ENCODE data around the gene UBE3D. TPM values are rescaled to one million over a fixed set of nuclear protein-coding genes. Genes with fewer than 3 reads are reported as not detected.

Gene UBE3D
- total and polyA plus RNA-seq, 7 donors: 1.6 to 10.7 (median 8.0) TPM

DNA sequence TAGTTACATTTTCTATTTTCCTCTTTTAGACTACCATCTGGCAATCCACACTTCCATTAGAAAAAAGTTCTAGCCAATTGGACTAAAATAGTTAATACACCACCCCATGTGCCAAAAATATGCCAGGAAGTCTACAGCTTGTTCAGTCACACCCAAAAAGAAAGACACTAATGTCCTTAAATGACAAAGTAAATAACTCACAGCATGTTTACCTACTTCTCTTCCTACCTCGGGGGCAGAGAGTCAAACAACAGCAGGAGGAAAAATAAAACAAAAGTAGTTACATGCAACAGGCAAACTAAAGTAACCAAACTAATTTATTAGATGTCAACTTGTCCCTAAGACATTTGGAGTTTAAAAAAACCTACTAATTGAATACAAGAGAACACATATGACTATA is 57.0 kb downstream of the UBE3D start:
- H3K27me3 ChIP-seq: no peaks in the 10 kb centered on the region
- no peaks in the 10 kb centered on the region for H3K4me1 ChIP-seq
- no peaks in the 10 kb centered on the region for H3K36me3 ChIP-seq
- no peaks in the 10 kb centered on the region for H3K9me3 ChIP-seq
- DNase-seq: no peak
- no peak overlapping the region for H3K4me3 ChIP-seq
- intact Hi-C loops (cut with DNase I): no loop called here
- TF ChIP-seq POLR2AphosphoS5 (IDR thresholded peaks at IDR 0.05) (no peak), EP300 (IDR thresholded peaks at IDR 0.05) (no peak), POLR2A (IDR thresholded peaks at IDR 0.05) (no peak), CTCF (IDR thresholded peaks at IDR 0.05) (no peak)
- H3K27ac ChIP-seq: no peak overlapping the region
- WGBS, 2 donors: 3 to 27% methylated on average over 1 of the region's 1 CpG

- TF ChIP-seq POLR2A (IDR thresholded peaks at IDR 0.05) (no peak), CTCF (IDR thresholded peaks at IDR 0.05) (no peak), EP300 (IDR thresholded peaks at IDR 0.05) (no peak), POLR2AphosphoS5 (IDR thresholded peaks at IDR 0.05) (no peak)
- Histone ChIP-seq H3K4me3 (no peak overlapping the region), H3K27ac (no peak overlapping the region), H3K4me1 (no peaks in the 10 kb centered on the region), H3K36me3 (no peaks in the 10 kb centered on the region), H3K27me3 (no peaks in the 10 kb centered on the region), H3K9me3 (no peaks in the 10 kb centered on the region)
- 73 to 84% methylated on average over 2 of the region's 2 CpGs for WGBS, 2 donors
- no peak for DNase-seq
- intact Hi-C loops (cut with DNase I): no loop called here
Measured at GRCh38 chr6:83006270-83006905, 59.3 kb downstream of the UBE3D start.

GRCh38 chr6:82996156-82996555 is 69.5 kb downstream of the UBE3D start:
- H3K4me3 ChIP-seq: no peak overlapping the region
- no peaks in the 10 kb centered on the region for H3K36me3 ChIP-seq
- H3K27me3 ChIP-seq: no peaks in the 10 kb centered on the region
- no peaks in the 10 kb centered on the region for H3K9me3 ChIP-seq
- H3K27ac ChIP-seq: no peak overlapping the region
- TF ChIP-seq POLR2A (IDR thresholded peaks at IDR 0.05) (no peak), POLR2AphosphoS5 (IDR thresholded peaks at IDR 0.05) (no peak), CTCF (IDR thresholded peaks at IDR 0.05) (no peak), EP300 (IDR thresholded peaks at IDR 0.05) (no peak)
- no peaks in the 10 kb centered on the region for H3K4me1 ChIP-seq
- DNase-seq: no peak
- intact Hi-C loops (cut with DNase I): no loop called here

GRCh38 chr6:82995066-82995465 is 70.6 kb downstream of the UBE3D start:
- intact Hi-C loops (cut with DNase I): no loop called here
- Histone ChIP-seq H3K4me1 (peaks cover 0 to 4% (median 1%) of the 10 kb centered on the region in 4 donors), H3K27me3 (no peaks in the 10 kb centered on the region), H3K27ac (no peak overlapping the region), H3K36me3 (no peaks in the 10 kb centered on the region), H3K4me3 (no peak overlapping the region), H3K9me3 (no peaks in the 10 kb centered on the region)
- TF ChIP-seq EP300 (IDR thresholded peaks at IDR 0.05) (no peak), CTCF (IDR thresholded peaks at IDR 0.05) (no peak), POLR2AphosphoS5 (IDR thresholded peaks at IDR 0.05) (no peak), POLR2A (IDR thresholded peaks at IDR 0.05) (no peak)
- no peak for DNase-seq
- 75 to 91% methylated on average over 3 of the region's 3 CpGs for WGBS, 2 donors

DNA sequence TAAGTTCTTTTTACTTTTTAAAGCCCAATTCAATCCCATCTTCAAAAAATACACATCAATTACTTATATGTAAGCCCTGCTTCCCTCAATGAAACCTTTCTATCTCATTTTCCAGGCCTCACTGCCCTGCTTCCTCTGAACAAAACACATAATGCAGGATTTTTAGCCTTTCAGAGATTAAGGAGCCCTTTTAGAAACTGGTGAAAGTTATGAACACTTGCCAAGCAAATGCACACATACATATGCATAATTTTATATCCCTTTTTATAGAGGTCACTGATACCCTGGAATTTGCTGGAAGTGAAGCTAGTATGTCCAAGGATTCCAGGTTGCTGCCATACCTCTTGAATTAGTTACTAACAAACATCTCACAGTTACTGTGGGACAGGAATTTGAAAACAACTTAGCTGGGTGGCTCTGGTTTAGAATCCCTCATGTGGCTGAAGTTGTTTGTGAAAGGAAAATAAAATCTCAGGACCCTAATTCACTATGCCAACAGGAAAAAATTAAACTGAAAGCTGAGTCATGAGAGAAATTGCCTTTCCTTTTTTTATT is 75.8 kb downstream of the UBE3D start:
- H3K36me3 ChIP-seq: no peaks in the 10 kb centered on the region
- H3K4me1 ChIP-seq: peaks cover 0 to 12% (median 4%) of the 10 kb centered on the region in 4 donors
- TF ChIP-seq EP300 (IDR thresholded peaks at IDR 0.05) (no peak), POLR2A (IDR thresholded peaks at IDR 0.05) (no peak), POLR2AphosphoS5 (IDR thresholded peaks at IDR 0.05) (no peak)
- H3K27me3 ChIP-seq: no peaks in the 10 kb centered on the region
- no peak overlapping the region for H3K27ac ChIP-seq
- intact Hi-C loops (cut with DNase I): no loop called here
- DNase-seq: no peak
- H3K4me3 ChIP-seq: no peak overlapping the region
- H3K9me3 ChIP-seq: no peaks in the 10 kb centered on the region

All from sigmoid colon (tissue), 7 donors.